HepG2 (cell line): ENCODE data around the gene KPNA4. TPM values are rescaled to one million over a fixed set of nuclear protein-coding genes. Genes with fewer than 3 reads are reported as not detected.

Source experiments
- ARID4A ChIP-seq: sonication (generic); formaldehyde crosslinking; IDR thresholded peaks from 2 replicates; pipeline ENCODE4 v1.5.0; 2020; ENCODE audit warnings: mild to moderate bottlenecking, missing genetic modification reagents, borderline replicate concordance
- CREB3 ChIP-seq: sonication (generic); formaldehyde crosslinking; IDR thresholded peaks from 2 replicates; pipeline ENCODE4 v1.5.0; 2020; ENCODE audit warnings: missing genetic modification reagents
- CREBL2 ChIP-seq: sonication (generic); formaldehyde crosslinking; IDR thresholded peaks from 2 replicates; pipeline ENCODE4 v1.8.1; 2023; ENCODE audit warnings: missing genetic modification reagents, mild to moderate bottlenecking, borderline replicate concordance
- DDIT3 ChIP-seq: sonication (generic); formaldehyde crosslinking; IDR thresholded peaks from 2 replicates; pipeline ENCODE4 v1.4.0; 2020; ENCODE audit warnings: mild to moderate bottlenecking, missing genetic modification reagents
- HOXA9 ChIP-seq: sonication (generic); formaldehyde crosslinking; IDR thresholded peaks from 2 replicates; pipeline ENCODE4 v1.8.1; 2022; ENCODE audit warnings: missing genetic modification reagents, mild to moderate bottlenecking, moderate library complexity, borderline replicate concordance
- ISL2 ChIP-seq: sonication (generic); formaldehyde crosslinking; IDR thresholded peaks from 2 replicates; pipeline ENCODE4 v1.5.0; 2020; ENCODE audit warnings: missing genetic modification reagents
- KDM5A ChIP-seq: fragments of 200-600 bp; sonication (generic); IDR thresholded peaks from 2 replicates; pipeline ENCODE4 v1.7.0; 2018; ENCODE audit warnings: antibody characterized with exemption, mild to moderate bottlenecking, low read length, borderline replicate concordance
- LBX2 ChIP-seq: sonication (generic); formaldehyde crosslinking; IDR thresholded peaks from 2 replicates; pipeline ENCODE4 v1.5.0; 2020; ENCODE audit warnings: missing genetic modification reagents, mild to moderate bottlenecking, borderline replicate concordance
- NCOR1 ChIP-seq: fragments of 200-600 bp; sonication (generic); IDR thresholded peaks from 2 replicates; pipeline ENCODE4 v1.7.0; 2017; ENCODE audit warnings: antibody characterized with exemption, low read length, borderline replicate concordance
- NR2F6 ChIP-seq, 2 experiments: IDR thresholded peaks; 2 replicates each; pipeline ENCODE4 v1.6.1; 2016; ENCODE audit warnings: antibody characterized with exemption in 1 of 2, mild to moderate bottlenecking in 1 of 2
- PBX3 ChIP-seq: sonication (generic); formaldehyde crosslinking; IDR thresholded peaks from 2 replicates; pipeline ENCODE4 v1.8.1; 2023; ENCODE audit warnings: missing genetic modification reagents, inconsistent platforms, borderline replicate concordance
- SOX13 ChIP-seq, 3 experiments: fragments of 450-650 bp in 1 of 3; sonication (generic) in 1 of 3; formaldehyde crosslinking in 1 of 3; IDR thresholded peaks in 2 of 3; conservative IDR thresholded peaks in 1 of 3; 2 replicates each; pipeline versions ENCODE4 v1.5.0 to v1.6.1; 2016 to 2020; ENCODE audit warnings: antibody characterized with exemption in 1 of 3, mild to moderate bottlenecking in 1 of 3, missing compliant biosample characterization in 1 of 3, missing genetic modification reagents in 1 of 3, moderate library complexity in 1 of 3
- TEF ChIP-seq: sonication (generic); formaldehyde crosslinking; IDR thresholded peaks from 2 replicates; pipeline ENCODE4 v1.5.0; 2020; ENCODE audit warnings: missing genetic modification reagents
- XBP1 ChIP-seq: sonication (generic); formaldehyde crosslinking; IDR thresholded peaks from 2 replicates; pipeline ENCODE4 v1.5.0; 2020; ENCODE audit warnings: missing genetic modification reagents
- ZMYM4 ChIP-seq: sonication (generic); formaldehyde crosslinking; IDR thresholded peaks from 2 replicates; pipeline ENCODE4 v1.8.1; 2023; ENCODE audit warnings: mild to moderate bottlenecking, missing genetic modification reagents
- ZNF367 ChIP-seq: sonication (generic); formaldehyde crosslinking; IDR thresholded peaks from 2 replicates; pipeline ENCODE4 v1.4.0; 2020; ENCODE audit warnings: missing genetic modification reagents, borderline replicate concordance
- ZNF567 ChIP-seq: sonication (generic); formaldehyde crosslinking; IDR thresholded peaks from 2 replicates; pipeline ENCODE4 v1.8.1; 2023; ENCODE audit warnings: mild to moderate bottlenecking, missing genetic modification reagents, borderline replicate concordance
- ZNF678 ChIP-seq: sonication (generic); formaldehyde crosslinking; IDR thresholded peaks from 2 replicates; pipeline ENCODE4 v1.4.0; 2020; ENCODE audit warnings: mild to moderate bottlenecking, missing genetic modification reagents
- ZSCAN29 ChIP-seq: sonication (generic); formaldehyde crosslinking; conservative IDR thresholded peaks from 2 replicates; pipeline ENCODE4 v1.4.0; 2020; ENCODE audit warnings: mild to moderate bottlenecking, missing genetic modification reagents
- polyA plus RNA-seq, 8 experiments: library from polyadenylated mRNA; depleted of rRNA in 3 of 8; stranded (reverse) in 7 of 8; unstranded in 1 of 8; fragments of >200 nt; fragmentation: Illumina TruSeq in 4 of 8; extraction: Trizol in 4 of 8; gene quantifications; 2 replicates each; pipeline versions ENCODE4 v1.2.1 to v1.2.3, GENCODE V29; 2011 to 2016; ENCODE audit warnings: low read depth in 4 of 8, missing spikeins in 1 of 8, mixed read lengths in 1 of 8; ENCODE audit not compliant: insufficient read depth in 1 of 8
- total RNA-seq, 5 experiments: library from RNA; depleted of rRNA; stranded (reverse); fragments of >200 nt; fragmentation: Illumina TruSeq; extraction: Trizol; gene quantifications; 2 replicates each; pipeline ENCODE4 v1.2.3, GENCODE V29; 2016; ENCODE audit warnings: low read depth in 1 of 5

The KPNA4 gene
- total and polyA plus RNA-seq, 2 of the 13 experiments (the other 11 are each of a cell fraction or from before 2014, with no cell fraction given), result 9.9 to 27.9 TPM

- TF ChIP-seq CREB3 (CRISPR knock-in tag), result no peak
- TF ChIP-seq XBP1, result no peak
- no peak for TF ChIP-seq CREBL2 (CRISPR knock-in tag)
- peak; percentile 87; the same call in 1 of the 2 replicates for TF ChIP-seq ARID4A (CRISPR knock-in tag)
- TF ChIP-seq ZNF367 (CRISPR knock-in tag), result no peak; the same call in 1 of the 2 replicates
- TF ChIP-seq NR2F6 (IDR thresholded peaks at IDR 0.05), result no peak
- TF ChIP-seq NR2F6 (CRISPR knock-in tag; IDR thresholded peaks at IDR 0.05), result no peak
- no peak for TF ChIP-seq ZNF678 (CRISPR knock-in tag)
- no peak for TF ChIP-seq SOX13 (IDR thresholded peaks at IDR 0.05)
- no peak for TF ChIP-seq SOX13 (CRISPR knock-in tag; conservative IDR thresholded peaks at IDR 0.05 in 1 of 2, IDR thresholded peaks at IDR 0.05 in 1 of 2)
- no peak for TF ChIP-seq ISL2
- no peak for TF ChIP-seq TEF (CRISPR knock-in tag)
- TF ChIP-seq DDIT3 (CRISPR knock-in tag), result no peak
- no peak; the same call in 1 of the 2 replicates for TF ChIP-seq HOXA9 (CRISPR knock-in tag)
- TF ChIP-seq KDM5A, result peak; percentile 48; the same call in 1 of the 2 replicates
- TF ChIP-seq LBX2 (CRISPR knock-in tag), result no peak
- peak; percentile 65 for TF ChIP-seq ZSCAN29 (CRISPR knock-in tag)
- no peak; the same call in 1 of the 2 replicates for TF ChIP-seq ZNF567 (CRISPR knock-in tag)
- peak; percentile 77 for TF ChIP-seq ZMYM4
- TF ChIP-seq NCOR1, result no peak
- TF ChIP-seq PBX3 (CRISPR knock-in tag), result no peak
These were observed at the start of gene KPNA4 (continued) for GRCh38 chr3:160565442-160566403.
